Right atrium auricular region (tissue), 2 donors: ENCODE data around the gene SRGAP3. TPM values are rescaled to one million over a fixed set of nuclear protein-coding genes. Genes with fewer than 3 reads are reported as not detected.

Experiments
- DNase-seq: peaks from one replicate; pipeline ENCODE4 v3.0.0-alpha.2; 2019; ENCODE audit warnings: low spot score
- H3K27ac ChIP-seq, 2 donors: fragments of 200-600 bp; sonication (generic); 1 replicate in 1 of 2; 2 replicates in 1 of 2; pipeline ENCODE4 v1.5.1; 2016 to 2019
- H3K27me3 ChIP-seq, 2 donors: fragments of 200-600 bp; sonication (generic); one replicate each; pipeline versions ENCODE4 v1.5.1 to v1.6.0; 2017 to 2019
- H3K36me3 ChIP-seq: fragments of 200-600 bp; sonication (generic); one replicate; pipeline ENCODE4 v1.5.1; 2016
- H3K4me1 ChIP-seq, 2 donors: fragments of 200-600 bp; sonication (generic); one replicate each; pipeline versions ENCODE4 v1.5.1 to v1.6.0; 2017 to 2019
- H3K4me3 ChIP-seq, 2 donors: fragments of 200-600 bp; sonication (generic); 1 replicate in 1 of 2; 2 replicates in 1 of 2; pipeline ENCODE4 v1.5.1; 2017 to 2019; ENCODE audit warnings: mild to moderate bottlenecking in 1 of 2, moderate library complexity in 1 of 2
- H3K9me3 ChIP-seq, 2 donors: fragments of 200-600 bp; sonication (generic); one replicate each; pipeline ENCODE4 v1.5.1; 2019
- CTCF ChIP-seq, 2 donors: fragments of 200-600 bp; sonication (generic); IDR thresholded peaks; one replicate each; pipeline ENCODE4 v1.5.1; 2019; ENCODE audit warnings: antibody characterized with exemption in 2 of 2
- total RNA-seq, 2 donors: library from RNA; depleted of rRNA; stranded (reverse); fragments of >200 nt; gene quantifications; one replicate each; pipeline ENCODE4 v1.1.0, GENCODE V29; 2016

SRGAP3 gene
- total RNA-seq, 2 donors from 2014 or later, result 4.0 to 5.0 TPM

- TF ChIP-seq CTCF (IDR thresholded peaks at IDR 0.05), result no peak
- Histone ChIP-seq H3K4me1 (peaks cover 0 to 16% of the 10 kb centered on the region in 2 donors), H3K36me3 (no peaks in the 10 kb centered on the region)
These were observed 179.5 kb downstream of the SRGAP3 start for GRCh38 chr3:9069971-9070370.

GRCh38 chr3:9068051-9068450 lies 181.4 kb downstream of the SRGAP3 start:
- TF ChIP-seq CTCF (IDR thresholded peaks at IDR 0.05), result no peak
- Histone ChIP-seq H3K4me1 (peaks cover 0 to 16% of the 10 kb centered on the region in 2 donors), H3K36me3 (no peaks in the 10 kb centered on the region), H3K27ac (no peak overlapping the region), H3K27me3 (no peaks in the 10 kb centered on the region), H3K4me3 (no peak overlapping the region), H3K9me3 (no peaks in the 10 kb centered on the region)
- no peak for DNase-seq

More at GRCh38 chr3:9069971-9070370, 179.5 kb downstream of the SRGAP3 start:
- Histone ChIP-seq H3K27me3 (no peaks in the 10 kb centered on the region), H3K27ac (no peak overlapping the region), H3K4me3 (no peak overlapping the region), H3K9me3 (no peaks in the 10 kb centered on the region)
- DNase-seq, result no peak

- H3K27ac ChIP-seq, result no peak overlapping the region
- H3K9me3 ChIP-seq, result peaks cover 0 to 3% of the 10 kb centered on the region in 2 donors
- no peak overlapping the region for H3K4me3 ChIP-seq
- TF ChIP-seq CTCF (IDR thresholded peaks at IDR 0.05), result peak; percentile 99
- H3K4me1 ChIP-seq, result peaks cover 0 to 16% of the 10 kb centered on the region in 2 donors
- H3K27me3 ChIP-seq, result no peaks in the 10 kb centered on the region
- no peaks in the 10 kb centered on the region for H3K36me3 ChIP-seq
- peak; percentile 75 for DNase-seq
These were observed 182.0 kb downstream of the SRGAP3 start for GRCh38 chr3:9067352-9067975.

- Histone ChIP-seq H3K4me3 (no peak overlapping the region), H3K4me1 (peaks cover 0 to 16% of the 10 kb centered on the region in 2 donors), H3K27ac (no peak overlapping the region), H3K27me3 (no peaks in the 10 kb centered on the region), H3K9me3 (peaks cover 0 to 4% of the 10 kb centered on the region in 2 donors), H3K36me3 (no peaks in the 10 kb centered on the region)
- TF ChIP-seq CTCF (IDR thresholded peaks at IDR 0.05), result no peak
- DNase-seq, result no peak
These were observed 182.7 kb downstream of the SRGAP3 start for GRCh38 chr3:9066775-9067174.

GRCh38 chr3:9066141-9066540 lies 183.3 kb downstream of the SRGAP3 start:
- Histone ChIP-seq H3K9me3 (peaks cover 0 to 4% of the 10 kb centered on the region in 2 donors), H3K4me1 (peaks cover 0 to 16% of the 10 kb centered on the region in 2 donors), H3K27ac (no peak overlapping the region), H3K4me3 (no peak overlapping the region), H3K27me3 (no peaks in the 10 kb centered on the region), H3K36me3 (no peaks in the 10 kb centered on the region)
- no peak for TF ChIP-seq CTCF (IDR thresholded peaks at IDR 0.05)
- DNase-seq, result no peak

- Histone ChIP-seq H3K4me1 (peaks cover 0 to 16% of the 10 kb centered on the region in 2 donors), H3K9me3 (peaks cover 0 to 4% of the 10 kb centered on the region in 2 donors), H3K27ac (no peak overlapping the region), H3K36me3 (no peaks in the 10 kb centered on the region), H3K27me3 (no peaks in the 10 kb centered on the region), H3K4me3 (no peak overlapping the region)
- DNase-seq, result no peak
- TF ChIP-seq CTCF (IDR thresholded peaks at IDR 0.05), result no peak
These were observed 184.6 kb downstream of the SRGAP3 start for GRCh38 chr3:9064850-9065249.
